ENCODE data around the gene GNAS-AS1. TPM values are rescaled to one million over a fixed set of nuclear protein-coding genes. Genes with fewer than 3 reads are reported as not detected.
"Not testable (repeated sequence)": the region's sequence is repeated elsewhere in the genome, so short reads cannot be mapped to it uniquely, and the experiment has no call there.

The GNAS-AS1 gene
- total RNA-seq, 4 donors from 2014 or later: 0.19 to 0.48 (median 0.34) TPM; not detected in 1

DNA sequence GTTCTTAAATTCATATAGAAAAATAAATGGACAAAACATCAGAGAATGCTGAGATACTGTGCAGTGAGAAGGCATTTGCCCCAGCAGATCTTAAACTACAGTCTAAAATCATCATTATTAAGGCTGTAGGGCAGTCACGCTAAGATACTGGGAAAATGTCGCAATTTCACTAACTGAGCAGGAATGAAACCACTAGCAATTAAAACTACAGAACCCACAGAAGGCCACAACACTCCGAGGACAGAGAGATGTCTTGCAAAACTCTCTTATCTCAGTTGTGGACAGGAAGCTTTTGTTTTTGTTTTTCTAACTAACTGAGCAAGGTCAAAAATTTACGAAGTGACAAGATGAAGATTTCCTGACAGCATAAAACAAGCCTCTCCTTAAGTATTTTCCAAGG, 18.2 kb downstream of the GNAS-AS1 start:
- Histone ChIP-seq H3K9me3 (no peaks in the 10 kb centered on the region), H3K36me3 (no peaks in the 10 kb centered on the region), H3K27ac (no peak overlapping the region), H3K4me3 (no peak overlapping the region), H3K27me3 (peaks cover 0 to 39% (median 0%) of the 10 kb centered on the region in 4 donors), H3K4me1 (peaks cover 0 to 9% (median 7%) of the 10 kb centered on the region in 3 donors)
- WGBS, 2 donors: 65% methylated on average over 4 of the region's 4 CpGs
- intact Hi-C loops (cut with DNase I): no loop called here
- TF ChIP-seq POLR2A (IDR thresholded peaks at IDR 0.05): no peak
- TF ChIP-seq CTCF (IDR thresholded peaks at IDR 0.05): no peak
- no peak for DNase-seq

GRCh38 chr20:58829531-58829941, 21.2 kb downstream of the GNAS-AS1 start:
- intact Hi-C loops (cut with DNase I): no loop called here
- TF ChIP-seq CTCF (IDR thresholded peaks at IDR 0.05) (peak in 2 of 6 experiments; percentile 6 to 22), POLR2A (IDR thresholded peaks at IDR 0.05) (no peak)
- no peaks in the 10 kb centered on the region for H3K9me3 ChIP-seq
- H3K4me1 ChIP-seq: peaks cover 0 to 9% (median 7%) of the 10 kb centered on the region in 3 donors
- WGBS, 2 donors: 35 to 79% methylated on average over 6 of the region's 6 CpGs
- peak overlapping the region in 1 of 4 donors; percentile 31 for H3K27ac ChIP-seq
- H3K27me3 ChIP-seq: peaks cover 0 to 18% (median 0%) of the 10 kb centered on the region in 4 donors
- no peaks in the 10 kb centered on the region for H3K36me3 ChIP-seq
- no peak for DNase-seq
- H3K4me3 ChIP-seq: no peak overlapping the region

GRCh38 chr20:58828804-58829203, 21.9 kb downstream of the GNAS-AS1 start:
- peaks cover 0 to 11% (median 0%) of the 10 kb centered on the region in 4 donors for H3K27me3 ChIP-seq
- intact Hi-C loops (cut with DNase I); DNase-seq; H3K36me3 ChIP-seq; H3K4me3 ChIP-seq; H3K4me1 ChIP-seq; H3K9me3 ChIP-seq: not testable (repeated sequence)
- WGBS, 2 donors: 94 to 100% methylated on average over 2 to 3 of the region's 5 CpGs
- peak overlapping the region in 1 of 4 donors; percentile 31 for H3K27ac ChIP-seq

DNA sequence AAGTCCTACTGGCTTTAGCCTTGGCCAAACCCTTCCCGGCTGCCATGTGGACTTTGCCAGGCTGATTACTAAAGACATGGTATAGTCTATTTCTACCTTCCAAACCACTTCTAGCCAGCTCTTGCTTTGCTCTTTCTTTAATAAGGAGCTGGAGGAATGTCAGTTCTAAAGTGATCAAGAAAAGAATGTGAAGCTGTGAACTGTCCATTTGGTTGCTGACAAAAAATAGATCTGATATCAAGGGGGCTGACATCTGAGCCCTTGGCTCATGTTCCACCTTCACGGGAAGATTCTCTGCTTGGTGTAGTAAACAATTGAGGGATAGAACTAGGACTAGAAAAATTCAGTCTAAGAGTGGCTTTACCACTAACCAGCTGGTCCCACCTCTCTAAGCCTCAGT, 22.6 kb downstream of the GNAS-AS1 start:
- Histone ChIP-seq H3K9me3 (no peaks in the 10 kb centered on the region), H3K27me3 (peaks cover 0 to 5% (median 0%) of the 10 kb centered on the region in 4 donors), H3K36me3 (no peaks in the 10 kb centered on the region), H3K27ac (no peak overlapping the region), H3K4me3 (no peak overlapping the region), H3K4me1 (peaks cover 0 to 9% (median 7%) of the 10 kb centered on the region in 3 donors)
- TF ChIP-seq POLR2A (IDR thresholded peaks at IDR 0.05): no peak
- no peak for TF ChIP-seq CTCF (IDR thresholded peaks at IDR 0.05)
- WGBS, 2 donors: 82 to 100% methylated on average over 2 of the region's 2 CpGs
- DNase-seq: no peak
- intact Hi-C loops (cut with DNase I): no loop called here

- no peak for TF ChIP-seq CTCF (IDR thresholded peaks at IDR 0.05)
- no peak for TF ChIP-seq POLR2A (IDR thresholded peaks at IDR 0.05)
- 79 to 87% methylated on average over 5 of the region's 5 CpGs for WGBS, 2 donors
- no peaks in the 10 kb centered on the region for H3K27me3 ChIP-seq
- H3K27ac ChIP-seq: no peak overlapping the region
- no peak overlapping the region for H3K4me3 ChIP-seq
- no peaks in the 10 kb centered on the region for H3K9me3 ChIP-seq
- H3K4me1 ChIP-seq: peaks cover 0 to 9% (median 7%) of the 10 kb centered on the region in 3 donors
- intact Hi-C loops (cut with DNase I): no loop called here
- H3K36me3 ChIP-seq: no peaks in the 10 kb centered on the region
- DNase-seq: no peak
Observed at GRCh38 chr20:58826271-58826670, 24.4 kb downstream of the GNAS-AS1 start.

- Histone ChIP-seq H3K27ac (no peak overlapping the region), H3K36me3 (no peaks in the 10 kb centered on the region), H3K4me3 (no peak overlapping the region), H3K27me3 (no peaks in the 10 kb centered on the region), H3K4me1 (peaks cover 0 to 9% (median 7%) of the 10 kb centered on the region in 3 donors), H3K9me3 (no peaks in the 10 kb centered on the region)
- no peak for DNase-seq
- WGBS, 2 donors: 88 to 93% methylated on average over 5 to 6 of the region's 6 CpGs
- no peak for TF ChIP-seq CTCF (IDR thresholded peaks at IDR 0.05)
- no peak for TF ChIP-seq POLR2A (IDR thresholded peaks at IDR 0.05)
- intact Hi-C loops (cut with DNase I): no loop called here
Observed at GRCh38 chr20:58825450-58825849, 25.3 kb downstream of the GNAS-AS1 start.

All from esophagus squamous epithelium (tissue), 5 donors.